Spleen (tissue), 11 donors: Measurements from ENCODE around the gene CFAP221. TPM values are rescaled to one million over a fixed set of nuclear protein-coding genes. Genes with fewer than 3 reads are reported as not detected.

Source experiments
- DNase-seq: peaks from one replicate; pipeline ENCODE4 v3.0.0-alpha.2; 2020
- H3K27ac ChIP-seq, 8 donors: fragments of 200-600 bp; sonication (generic) in 7 of 8; 1 replicate in 4 of 8; 2 replicates in 4 of 8; pipeline versions ENCODE4 v1.5.0 to v1.8.0; 2016 to 2021; ENCODE audit warnings: inconsistent platforms in 4 of 8, mild to moderate bottlenecking in 4 of 8, moderate library complexity in 1 of 8
- H3K27me3 ChIP-seq, 7 donors: fragments of 200-600 bp; sonication (generic) in 6 of 7; replicated peaks in 1 of 7; 1 replicate in 4 of 7; 2 replicates in 3 of 7; pipeline versions ENCODE4 v1.5.0 to v1.8.0; 2016 to 2021; ENCODE audit warnings: inconsistent platforms in 3 of 7, mild to moderate bottlenecking in 1 of 7
- H3K36me3 ChIP-seq, 6 donors: fragments of 200-600 bp; sonication (generic) in 5 of 6; 1 replicate in 4 of 6; 2 replicates in 2 of 6; pipeline versions ENCODE4 v1.5.0 to v1.8.0; 2016 to 2021; ENCODE audit warnings: inconsistent platforms in 2 of 6
- H3K4me1 ChIP-seq, 6 donors: fragments of 200-600 bp; sonication (generic) in 5 of 6; 1 replicate in 3 of 6; 2 replicates in 3 of 6; pipeline versions ENCODE4 v1.5.0 to v1.8.0; 2016 to 2021; ENCODE audit warnings: inconsistent platforms in 3 of 6
- H3K4me3 ChIP-seq, 8 donors: fragments of 200-600 bp; sonication (generic) in 7 of 8; 1 replicate in 4 of 8; 2 replicates in 4 of 8; pipeline versions ENCODE4 v1.5.0 to v1.8.0; 2016 to 2021; ENCODE audit warnings: inconsistent platforms in 4 of 8, mild to moderate bottlenecking in 4 of 8, moderate library complexity in 2 of 8
- H3K9me3 ChIP-seq, 8 donors: fragments of 200-600 bp; sonication (generic) in 7 of 8; 1 replicate in 4 of 8; 2 replicates in 4 of 8; pipeline versions ENCODE4 v1.5.0 to v1.8.0; 2016 to 2021; ENCODE audit warnings: inconsistent platforms in 4 of 8
- POLR2A ChIP-seq, 3 donors: fragments of 450-650 bp; IDR thresholded peaks; one replicate each; pipeline ENCODE4 v1.5.1; 2017; ENCODE audit warnings: antibody characterized with exemption in 3 of 3, mild to moderate bottlenecking in 1 of 3
- POLR2AphosphoS5 ChIP-seq, 3 donors: sonication (generic); formaldehyde crosslinking; IDR thresholded peaks; one replicate each; pipeline ENCODE4 v1.5.1; 2017; ENCODE audit warnings: antibody characterized with exemption in 3 of 3
- WGBS, 5 donors: extraction: QIAGEN DNeasy Blood & Tissue Kit in 3 of 5; methylation state at CpG; one replicate each; pipeline versions ENCODE4 v1.1.5 to v1.1.7; 2013 to 2018; 5-methylcytosine and 5-hydroxymethylcytosine counted together
- intact Hi-C: fragments of 100-400 bp; cut with DNase I; formaldehyde crosslinking; loops from one replicate; pipeline ENCODE4 v1.15.0; 2023; ENCODE audit warnings: low total_unique reads
- polyA plus RNA-seq, 3 donors: library from polyadenylated mRNA; stranded (reverse); fragments of 200-250 nt; gene quantifications; one replicate each; pipeline ENCODE4 v1.2.1, GENCODE V29; 2013
- total RNA-seq, 7 donors: library from RNA; depleted of rRNA in 3 of 7; stranded (reverse); fragments of >200 nt in 3 of 7; fragmentation: NEBNext Ultra II Directional in 4 of 7; extraction: Animal tissue kit (Norgen Biotek cat#: 25700) in 4 of 7; gene quantifications; one replicate each; pipeline versions ENCODE4 v1.1.0 to v1.2.1, GENCODE V29; 2016 to 2021
- TF ChIP-seq, protein P1 (sequence below), 11 experiments: fragments of 200-600 bp in 7 of 11; fragments of 450-650 bp in 4 of 11; sonication (generic) in 4 of 11; IDR thresholded peaks in 8 of 11; conservative IDR thresholded peaks in 3 of 11; 1 replicate in 7 of 11; 2 replicates in 4 of 11; pipeline versions ENCODE4 v1.4.0 to v1.8.0; 2016 to 2021; ENCODE audit warnings: antibody characterized with exemption in 11 of 11, inconsistent platforms in 4 of 11, mild to moderate bottlenecking in 1 of 11
- donor health status: healthy with polysubstance abuse.
- donor health status: DM: no; HTN: no; CAD: no; lungs with moderate emphysema.
- donor health status: DM: no; HTN: no; CAD: no.
- donor health status: Bipolar disorder and iron deficiency.
- donor health status: healthy.
- donor health status: DM: no; HTN: no; CAD: no.
- donor health status: DM: yes; HTN: yes; CAD: no.

CFAP221 gene
- total and polyA plus RNA-seq, 10 donors: 0.06 to 1.5 (median 0.55) TPM; not detected in 2

DNA sequence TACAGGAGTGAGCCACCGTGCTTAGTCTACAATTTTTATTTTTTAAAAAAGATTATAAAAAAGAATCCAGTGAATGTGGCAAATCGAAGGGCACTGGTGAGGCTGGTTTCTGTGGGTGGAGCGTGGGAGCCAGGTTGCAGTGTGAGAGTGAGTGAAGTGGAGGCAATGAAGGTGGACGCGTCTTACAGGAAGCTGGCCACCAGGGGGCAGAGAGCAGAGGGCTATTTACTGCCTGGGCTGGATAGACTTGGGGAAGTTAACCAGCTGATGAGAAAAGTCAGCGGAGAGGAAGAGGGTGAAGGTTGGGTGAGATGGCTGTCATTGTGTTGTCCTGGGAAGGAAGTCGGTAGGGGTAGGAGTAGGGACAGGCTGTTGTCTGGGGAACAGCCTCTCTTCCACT, 26.8 kb upstream of the CFAP221 start:
- TF ChIP-seq POLR2A (IDR thresholded peaks at IDR 0.05) (no peak), POLR2AphosphoS5 (IDR thresholded peaks at IDR 0.05) (no peak)
- TF ChIP-seq, protein P1, sequence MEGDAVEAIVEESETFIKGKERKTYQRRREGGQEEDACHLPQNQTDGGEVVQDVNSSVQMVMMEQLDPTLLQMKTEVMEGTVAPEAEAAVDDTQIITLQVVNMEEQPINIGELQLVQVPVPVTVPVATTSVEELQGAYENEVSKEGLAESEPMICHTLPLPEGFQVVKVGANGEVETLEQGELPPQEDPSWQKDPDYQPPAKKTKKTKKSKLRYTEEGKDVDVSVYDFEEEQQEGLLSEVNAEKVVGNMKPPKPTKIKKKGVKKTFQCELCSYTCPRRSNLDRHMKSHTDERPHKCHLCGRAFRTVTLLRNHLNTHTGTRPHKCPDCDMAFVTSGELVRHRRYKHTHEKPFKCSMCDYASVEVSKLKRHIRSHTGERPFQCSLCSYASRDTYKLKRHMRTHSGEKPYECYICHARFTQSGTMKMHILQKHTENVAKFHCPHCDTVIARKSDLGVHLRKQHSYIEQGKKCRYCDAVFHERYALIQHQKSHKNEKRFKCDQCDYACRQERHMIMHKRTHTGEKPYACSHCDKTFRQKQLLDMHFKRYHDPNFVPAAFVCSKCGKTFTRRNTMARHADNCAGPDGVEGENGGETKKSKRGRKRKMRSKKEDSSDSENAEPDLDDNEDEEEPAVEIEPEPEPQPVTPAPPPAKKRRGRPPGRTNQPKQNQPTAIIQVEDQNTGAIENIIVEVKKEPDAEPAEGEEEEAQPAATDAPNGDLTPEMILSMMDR (IDR thresholded peaks at IDR 0.05 in 8 of 11, conservative IDR thresholded peaks at IDR 0.05 in 3 of 11): peak in 9 of 11 experiments; percentile 23 to 67 (median 54)
- H3K36me3 ChIP-seq: no peaks in the 10 kb centered on the region
- peaks cover 0 to 62% (median 0%) of the 10 kb centered on the region in 7 donors for H3K27me3 ChIP-seq
- 21 to 29% (median 24%) methylated on average over 7 of the region's 7 CpGs for WGBS, 5 donors
- intact Hi-C loops: no loop called here
- H3K4me3 ChIP-seq: no peak overlapping the region
- H3K4me1 ChIP-seq: no peaks in the 10 kb centered on the region
- DNase-seq: no peak
- H3K9me3 ChIP-seq: no peaks in the 10 kb centered on the region
- H3K27ac ChIP-seq: no peak overlapping the region

DNA sequence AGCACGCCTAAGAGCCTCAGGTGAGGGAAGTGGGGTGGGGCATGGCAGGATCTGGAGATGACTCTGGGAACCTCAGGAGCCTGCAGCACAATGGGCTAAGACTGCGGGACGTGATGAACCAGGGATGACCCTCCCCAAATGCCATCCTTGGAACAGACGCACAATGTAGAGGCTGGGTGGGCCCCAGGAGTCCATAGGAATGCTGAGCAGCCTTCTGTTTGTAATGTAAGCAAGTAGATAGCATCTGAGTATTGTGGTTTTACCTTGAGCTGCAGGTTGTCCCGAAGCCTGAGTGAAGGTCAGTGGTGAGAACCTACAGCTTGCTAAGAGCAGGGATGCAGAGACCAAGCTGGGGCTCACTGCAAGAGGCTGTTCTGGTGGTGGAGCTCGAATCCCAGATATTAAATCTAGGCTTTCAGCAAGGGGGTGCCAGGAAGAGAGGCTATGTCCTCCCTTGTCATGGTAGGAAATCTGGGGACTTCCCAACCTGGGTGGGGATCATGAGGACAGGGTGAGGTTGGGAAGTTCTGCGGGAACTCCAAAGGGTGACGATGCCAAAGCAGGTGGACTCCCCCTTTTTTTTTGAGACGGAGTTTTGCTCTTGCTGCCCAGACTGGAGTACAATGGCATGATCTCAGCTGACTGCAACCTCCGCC, 25.7 kb upstream of the CFAP221 start:
- intact Hi-C loops: no loop called here
- WGBS, 5 donors: 77 to 95% (median 82%) methylated on average over 10 of the region's 10 CpGs
- DNase-seq: no peak
- TF ChIP-seq POLR2A (IDR thresholded peaks at IDR 0.05) (no peak), POLR2AphosphoS5 (IDR thresholded peaks at IDR 0.05) (no peak)
- TF ChIP-seq, protein P1 (IDR thresholded peaks at IDR 0.05 in 8 of 11, conservative IDR thresholded peaks at IDR 0.05 in 3 of 11): no peak
- H3K36me3 ChIP-seq: no peaks in the 10 kb centered on the region
- no peaks in the 10 kb centered on the region for H3K4me1 ChIP-seq
- no peak overlapping the region for H3K27ac ChIP-seq
- no peak overlapping the region for H3K4me3 ChIP-seq
- no peaks in the 10 kb centered on the region for H3K9me3 ChIP-seq
- peaks cover 0 to 67% (median 8%) of the 10 kb centered on the region in 7 donors for H3K27me3 ChIP-seq

DNA sequence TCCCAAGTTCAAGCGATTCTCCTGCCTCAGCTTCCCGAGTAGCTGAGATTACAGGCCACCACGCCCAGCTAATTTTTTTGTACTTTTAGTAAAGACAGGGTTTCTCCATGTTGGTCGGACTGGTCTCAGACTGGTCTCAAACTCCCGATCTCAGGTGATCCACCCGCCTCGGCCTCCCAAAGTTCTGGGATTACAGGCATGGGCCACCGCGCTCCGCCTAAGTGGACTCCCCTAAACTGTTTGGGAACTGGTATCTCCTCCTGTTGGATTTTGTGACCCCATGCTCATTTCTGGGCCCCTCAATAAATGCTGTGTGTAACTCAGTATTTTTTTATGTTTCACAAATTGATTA, 25.2 kb upstream of the CFAP221 start:
- intact Hi-C loops: no loop called here
- no peaks in the 10 kb centered on the region for H3K9me3 ChIP-seq
- H3K4me3 ChIP-seq: no peak overlapping the region
- TF ChIP-seq, protein P1 (IDR thresholded peaks at IDR 0.05 in 8 of 11, conservative IDR thresholded peaks at IDR 0.05 in 3 of 11): no peak
- TF ChIP-seq POLR2AphosphoS5 (IDR thresholded peaks at IDR 0.05) (no peak), POLR2A (IDR thresholded peaks at IDR 0.05) (no peak)
- no peaks in the 10 kb centered on the region for H3K36me3 ChIP-seq
- no peak overlapping the region for H3K27ac ChIP-seq
- WGBS, 5 donors: 87 to 96% (median 92%) methylated on average over 10 of the region's 10 CpGs
- DNase-seq: no peak
- H3K27me3 ChIP-seq: peaks cover 0 to 67% (median 14%) of the 10 kb centered on the region in 7 donors
- no peaks in the 10 kb centered on the region for H3K4me1 ChIP-seq

DNA sequence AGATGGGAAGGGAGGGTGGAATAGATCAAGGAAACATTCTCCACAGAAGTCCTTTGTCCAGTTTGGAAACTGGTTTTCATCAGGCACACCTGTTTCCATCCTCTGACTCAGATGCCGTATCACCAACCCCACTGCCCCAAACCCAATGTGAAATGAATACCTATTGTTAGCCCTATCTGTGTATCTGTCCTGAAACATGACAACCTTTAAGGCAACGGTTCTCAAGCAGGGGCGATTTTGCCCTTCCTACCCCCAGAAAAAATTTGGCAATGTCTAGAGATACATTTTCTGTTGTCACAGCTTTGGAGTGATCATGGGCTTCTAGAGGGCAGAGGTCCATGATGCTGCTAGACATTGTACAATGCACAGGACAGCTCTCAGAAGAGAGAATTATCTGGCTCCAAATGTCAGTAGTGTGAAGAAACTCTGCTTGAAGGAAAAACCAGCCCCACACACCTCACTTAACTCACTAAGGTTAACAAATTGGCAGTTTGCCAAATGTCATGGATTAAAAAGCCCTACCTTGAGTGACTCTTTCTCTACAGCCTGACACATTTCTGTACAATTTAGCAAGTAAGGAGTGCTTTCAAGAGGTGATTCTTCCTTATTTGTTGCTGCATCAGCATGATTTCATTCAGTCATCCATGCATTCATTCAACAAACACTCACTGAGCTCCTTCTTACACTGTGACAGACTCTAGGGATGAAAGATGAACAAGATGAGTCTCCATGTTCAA, 23.4 kb upstream of the CFAP221 start:
- intact Hi-C loops: no loop called here
- no peaks in the 10 kb centered on the region for H3K36me3 ChIP-seq
- peaks cover 0 to 67% (median 24%) of the 10 kb centered on the region in 7 donors for H3K27me3 ChIP-seq
- no peak for DNase-seq
- H3K27ac ChIP-seq: no peak overlapping the region
- TF ChIP-seq POLR2AphosphoS5 (IDR thresholded peaks at IDR 0.05) (no peak), POLR2A (IDR thresholded peaks at IDR 0.05) (no peak)
- TF ChIP-seq, protein P1 (IDR thresholded peaks at IDR 0.05 in 8 of 11, conservative IDR thresholded peaks at IDR 0.05 in 3 of 11): no peak
- WGBS, 5 donors: 71 to 85% (median 82%) methylated on average over 3 of the region's 3 CpGs
- H3K4me3 ChIP-seq: no peak overlapping the region
- H3K4me1 ChIP-seq: no peaks in the 10 kb centered on the region
- no peaks in the 10 kb centered on the region for H3K9me3 ChIP-seq
